ENCODE data around the gene PITPNC1. TPM values are rescaled to one million over a fixed set of nuclear protein-coding genes. Genes with fewer than 3 reads are reported as not detected.

PITPNC1 gene
- total RNA-seq, 4 donors from 2014 or later = 4.1 to 45.1 (median 8.7) TPM

- Histone ChIP-seq H3K36me3 (no peaks in the 10 kb centered on the region), H3K9me3 (no peaks in the 10 kb centered on the region), H3K4me1 (no peaks in the 10 kb centered on the region), H3K27me3 (no peaks in the 10 kb centered on the region), H3K27ac (peak overlapping the region; percentile 91 to 96), H3K4me3 (peak overlapping the region; percentile 74 to 90)
- DNase-seq = peak; percentile 46 to 47
- TF ChIP-seq, protein P1, sequence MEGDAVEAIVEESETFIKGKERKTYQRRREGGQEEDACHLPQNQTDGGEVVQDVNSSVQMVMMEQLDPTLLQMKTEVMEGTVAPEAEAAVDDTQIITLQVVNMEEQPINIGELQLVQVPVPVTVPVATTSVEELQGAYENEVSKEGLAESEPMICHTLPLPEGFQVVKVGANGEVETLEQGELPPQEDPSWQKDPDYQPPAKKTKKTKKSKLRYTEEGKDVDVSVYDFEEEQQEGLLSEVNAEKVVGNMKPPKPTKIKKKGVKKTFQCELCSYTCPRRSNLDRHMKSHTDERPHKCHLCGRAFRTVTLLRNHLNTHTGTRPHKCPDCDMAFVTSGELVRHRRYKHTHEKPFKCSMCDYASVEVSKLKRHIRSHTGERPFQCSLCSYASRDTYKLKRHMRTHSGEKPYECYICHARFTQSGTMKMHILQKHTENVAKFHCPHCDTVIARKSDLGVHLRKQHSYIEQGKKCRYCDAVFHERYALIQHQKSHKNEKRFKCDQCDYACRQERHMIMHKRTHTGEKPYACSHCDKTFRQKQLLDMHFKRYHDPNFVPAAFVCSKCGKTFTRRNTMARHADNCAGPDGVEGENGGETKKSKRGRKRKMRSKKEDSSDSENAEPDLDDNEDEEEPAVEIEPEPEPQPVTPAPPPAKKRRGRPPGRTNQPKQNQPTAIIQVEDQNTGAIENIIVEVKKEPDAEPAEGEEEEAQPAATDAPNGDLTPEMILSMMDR (IDR thresholded peaks at IDR 0.05) = peak in 2 of 4 experiments; percentile 19 to 53
- TF ChIP-seq POLR2A (IDR thresholded peaks at IDR 0.05) = peak in 1 of 2 donors; percentile 14
- intact Hi-C loops (cut with DNase I; ENCODE audit: low total_unique reads) = loop anchor here (5.0 kb wide), 1 partner anchor 310 kb away; no protein-coding TSS in a partner anchor
These were observed 690 bp downstream of the PITPNC1 start for GRCh38 chr17:67377488-67378453.

DNA sequence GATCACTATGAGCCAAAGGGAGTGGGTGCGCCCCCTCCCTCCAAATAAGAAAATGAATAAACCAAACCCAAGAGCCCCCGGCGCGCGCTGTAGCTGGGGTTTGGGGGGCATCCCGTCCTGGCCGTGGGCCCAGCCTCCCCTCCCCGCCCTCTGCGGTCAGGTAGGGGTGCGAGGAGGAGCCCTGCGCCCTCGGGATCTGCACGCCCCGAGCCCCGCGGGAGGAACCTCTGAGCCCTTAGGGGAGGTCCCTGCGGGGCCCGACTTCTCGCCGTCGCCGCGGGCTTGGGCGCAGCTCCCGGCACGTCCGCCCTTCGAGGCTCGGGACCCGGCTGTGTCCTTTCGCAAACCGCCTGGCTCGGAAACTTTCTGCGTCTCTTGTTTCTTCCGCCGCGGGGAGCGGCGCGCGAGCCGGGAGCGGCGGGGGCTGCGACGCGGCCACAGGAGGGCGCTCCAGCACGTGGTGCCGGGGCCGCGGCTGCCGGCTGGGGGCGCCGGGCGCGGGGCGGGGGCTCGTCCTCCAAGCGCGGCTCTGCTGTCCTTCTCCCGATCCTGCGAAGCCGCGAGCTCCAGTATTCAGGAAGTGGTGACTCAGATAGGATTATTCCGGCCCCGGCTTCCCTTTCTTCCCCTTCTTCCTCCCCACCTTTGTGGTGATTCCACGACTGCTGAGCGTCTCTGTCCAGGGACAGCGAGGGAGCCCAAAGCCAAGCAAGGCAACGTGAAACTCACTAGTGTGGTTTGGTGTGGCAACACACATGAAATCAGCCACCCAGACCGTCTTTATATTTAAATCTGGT is 1.6 kb downstream of the PITPNC1 start:
- no peaks in the 10 kb centered on the region for H3K36me3 ChIP-seq
- intact Hi-C loops (cut with DNase I; ENCODE audit: low total_unique reads) = loop anchor here (5.0 kb wide), 1 partner anchor 309 kb away; no protein-coding TSS in a partner anchor
- no peaks in the 10 kb centered on the region for H3K27me3 ChIP-seq
- peak overlapping the region; percentile 74 to 90 for H3K4me3 ChIP-seq
- H3K9me3 ChIP-seq = no peaks in the 10 kb centered on the region
- H3K4me1 ChIP-seq = no peaks in the 10 kb centered on the region
- TF ChIP-seq POLR2A (IDR thresholded peaks at IDR 0.05) = peak; percentile 60 to 63
- TF ChIP-seq, protein P1 (IDR thresholded peaks at IDR 0.05) = peak; percentile 39 to 95 (median 89)
- H3K27ac ChIP-seq = peak overlapping the region; percentile 91 to 96
- peak; percentile 63 to 82 for DNase-seq

- no peaks in the 10 kb centered on the region for H3K27me3 ChIP-seq
- H3K4me3 ChIP-seq = peak overlapping the region; percentile 74 to 90
- TF ChIP-seq, protein P1 (IDR thresholded peaks at IDR 0.05) = no peak
- no peak for TF ChIP-seq POLR2A (IDR thresholded peaks at IDR 0.05)
- no peaks in the 10 kb centered on the region for H3K9me3 ChIP-seq
- H3K4me1 ChIP-seq = no peaks in the 10 kb centered on the region
- no peak for DNase-seq
- intact Hi-C loops (cut with DNase I; ENCODE audit: low total_unique reads) = loop anchor here (5.0 kb wide), 1 partner anchor 308 kb away; no protein-coding TSS in a partner anchor
- peak overlapping the region; percentile 91 to 96 for H3K27ac ChIP-seq
- H3K36me3 ChIP-seq = no peaks in the 10 kb centered on the region
These were observed 2.2 kb downstream of the PITPNC1 start for GRCh38 chr17:67379251-67379630.

GRCh38 chr17:67381929-67382257 is 4.8 kb downstream of the PITPNC1 start:
- Histone ChIP-seq H3K36me3 (no peaks in the 10 kb centered on the region), H3K4me1 (no peaks in the 10 kb centered on the region), H3K9me3 (no peaks in the 10 kb centered on the region), H3K4me3 (no peak overlapping the region), H3K27ac (peak overlapping the region in 1 of 2 donors; percentile 18), H3K27me3 (no peaks in the 10 kb centered on the region)
- TF ChIP-seq POLR2A (IDR thresholded peaks at IDR 0.05) = no peak
- TF ChIP-seq, protein P1 (IDR thresholded peaks at IDR 0.05) = no peak
- no peak for DNase-seq
- intact Hi-C loops (cut with DNase I; ENCODE audit: low total_unique reads) = no loop called here

Measured in uterus (tissue), 4 donors.